Urinary bladder (tissue), 4 donors: Measurements from ENCODE around the gene ADCYAP1. TPM values are rescaled to one million over a fixed set of nuclear protein-coding genes. Genes with fewer than 3 reads are reported as not detected.

ENCODE experiments used
- DNase-seq: peaks from one replicate; pipeline ENCODE4 v3.0.0-alpha.2; 2015; ENCODE audit errors: extremely low spot score
- H3K27ac ChIP-seq: one replicate; pipeline ENCODE4 v1.5.1; 2013; ENCODE audit warnings: low read depth, mild to moderate bottlenecking, moderate library complexity
- H3K36me3 ChIP-seq: one replicate; pipeline ENCODE4 v1.6.1; 2013; ENCODE audit warnings: mild to moderate bottlenecking, moderate library complexity; ENCODE audit not compliant: insufficient read depth
- H3K4me1 ChIP-seq: one replicate; pipeline ENCODE4 v1.6.1; 2013; ENCODE audit warnings: mild to moderate bottlenecking, moderate library complexity; ENCODE audit not compliant: insufficient read depth
- H3K4me3 ChIP-seq: one replicate; pipeline ENCODE4 v1.5.1; 2013; ENCODE audit warnings: low read depth, low read length
- WGBS: extraction: QIAGEN DNeasy Blood & Tissue Kit; methylation state at CpG from one replicate; pipeline ENCODE4 v1.1.7; 2013; 5-methylcytosine and 5-hydroxymethylcytosine counted together
- polyA plus RNA-seq: library from polyadenylated mRNA; stranded (reverse); fragments of 200-250 nt; gene quantifications from one replicate; pipeline ENCODE4 v1.2.3, GENCODE V29; 2013
- total RNA-seq: library from RNA; depleted of rRNA; stranded (reverse); fragments of >200 nt; gene quantifications from one replicate; pipeline ENCODE4 v1.2.3, GENCODE V29; 2014
- donor health status: healthy with polysubstance abuse.
- donor health status: healthy.

Gene ADCYAP1
- total and polyA plus RNA-seq, 2 donors, result 6.3 to 7.6 TPM

DNA sequence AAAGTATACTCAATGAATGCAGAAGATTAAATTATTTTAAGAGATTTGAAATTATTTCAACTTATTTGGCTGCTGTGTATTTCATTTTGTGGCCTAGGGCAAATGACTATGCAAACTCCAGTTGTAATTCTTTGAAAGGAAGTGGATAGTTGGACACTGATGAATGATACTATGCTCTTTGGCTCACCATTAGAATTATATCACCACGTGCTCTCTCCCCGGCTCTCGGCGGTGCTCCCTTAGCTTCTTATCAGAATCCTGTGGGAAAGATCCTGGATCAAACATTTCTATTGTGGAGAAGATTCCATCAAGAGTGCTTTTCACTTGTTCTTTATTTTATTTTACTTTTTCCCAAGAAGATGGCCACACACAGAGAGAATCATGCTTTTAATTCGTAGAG lies 55.2 kb downstream of the ADCYAP1 start:
- Histone ChIP-seq H3K27ac (no peak overlapping the region), H3K36me3 (no peaks in the 10 kb centered on the region), H3K4me3 (no peak overlapping the region), H3K4me1 (no peaks in the 10 kb centered on the region)
- WGBS, result 42% methylated on average over 5 of the region's 5 CpGs
- DNase-seq, result no peak

Other genes with a start within 250 kb of the ADCYAP1 start
- gene TYMS, start 247.2 kb upstream of the ADCYAP1 start, total RNA-seq, result 31.4 TPM
- gene TYMS, start 247.2 kb upstream of the ADCYAP1 start, polyA plus RNA-seq, result 2.2 TPM
- gene ENOSF1, start 192.2 kb upstream of the ADCYAP1 start, total RNA-seq, result 53.0 TPM
- 26.3 TPM for gene ENOSF1, start 192.2 kb upstream of the ADCYAP1 start, polyA plus RNA-seq
- gene YES1, start 92.6 kb upstream of the ADCYAP1 start, total RNA-seq, result 70.2 TPM
- gene YES1, start 92.6 kb upstream of the ADCYAP1 start, polyA plus RNA-seq, result 23.1 TPM